Measurements from ENCODE around the gene MBNL1.

MBNL1 gene

GRCh38 chr3:152299249-152299976 lies 30.7 kb downstream of the MBNL1 start:
- no peak for DNase-seq

- no peak for DNase-seq
These were observed 31.5 kb downstream of the MBNL1 start for GRCh38 chr3:152300029-152300731.

GRCh38 chr3:152301745-152302181 lies 33.0 kb downstream of the MBNL1 start:
- no peak for DNase-seq

- DNase-seq, result no peak
These were observed 33.8 kb downstream of the MBNL1 start for GRCh38 chr3:152302521-152303021.

GRCh38 chr3:152304160-152304559 lies 35.4 kb downstream of the MBNL1 start:
- DNase-seq, result no peak

GRCh38 chr3:152305075-152305474 lies 36.3 kb downstream of the MBNL1 start:
- no peak for DNase-seq

GRCh38 chr3:152307829-152308474 lies 39.2 kb downstream of the MBNL1 start:
- DNase-seq, result no peak

GRCh38 chr3:152308475-152308844 lies 39.7 kb downstream of the MBNL1 start:
- DNase-seq, result no peak

GRCh38 chr3:152309031-152309430 lies 40.3 kb downstream of the MBNL1 start:
- no peak for DNase-seq

GRCh38 chr3:152309535-152310307 lies 41.0 kb downstream of the MBNL1 start:
- DNase-seq, result no peak

GRCh38 chr3:152313430-152313829 lies 44.7 kb downstream of the MBNL1 start:
- no peak for DNase-seq

- DNase-seq, result no peak
These were observed 45.2 kb downstream of the MBNL1 start for GRCh38 chr3:152313914-152314313.

- no peak for DNase-seq
These were observed 46.1 kb downstream of the MBNL1 start for GRCh38 chr3:152314677-152315353.

DNA sequence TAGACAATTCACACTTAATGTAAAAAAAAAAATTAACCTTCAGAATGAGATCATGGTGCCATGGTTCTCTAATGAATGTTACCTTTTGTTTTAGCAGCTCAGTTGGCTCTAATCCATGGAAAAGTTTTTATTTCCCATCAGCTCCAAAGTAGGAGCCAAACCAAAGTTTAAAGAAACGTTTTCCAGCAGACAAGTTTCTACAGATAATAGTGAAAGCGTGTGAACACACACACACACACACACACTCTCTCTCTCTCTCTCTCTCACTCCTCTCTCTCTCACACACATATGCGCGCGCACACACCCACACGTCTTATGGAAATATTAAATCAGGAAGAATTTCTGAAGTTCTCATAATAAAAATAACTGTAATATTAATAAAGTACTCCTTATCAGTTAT lies 46.9 kb downstream of the MBNL1 start:
- no peak for DNase-seq

- DNase-seq, result no peak
These were observed 47.6 kb downstream of the MBNL1 start for GRCh38 chr3:152316318-152316717.

DNA sequence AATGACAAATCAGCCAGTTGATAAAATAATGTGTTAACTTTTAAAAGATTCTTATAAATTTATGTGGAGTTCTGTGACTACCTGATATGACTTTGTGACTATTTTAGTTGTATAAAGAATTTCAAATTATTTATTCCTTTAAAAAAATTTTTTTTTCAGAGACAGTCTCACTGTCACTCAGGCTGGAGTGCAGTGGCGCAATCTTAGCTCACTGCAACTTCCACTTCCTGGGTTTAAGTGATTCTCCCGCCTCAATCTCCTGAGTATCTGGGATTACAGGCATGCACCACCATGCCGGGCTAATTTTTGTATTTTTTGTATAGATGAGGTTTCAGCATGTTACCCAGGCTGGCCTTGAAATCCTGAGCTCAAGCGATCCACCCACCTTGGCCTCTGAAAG lies 48.5 kb downstream of the MBNL1 start:
- no peak for DNase-seq

GRCh38 chr3:152317956-152318355 lies 49.2 kb downstream of the MBNL1 start:
- DNase-seq, result no peak

DNA sequence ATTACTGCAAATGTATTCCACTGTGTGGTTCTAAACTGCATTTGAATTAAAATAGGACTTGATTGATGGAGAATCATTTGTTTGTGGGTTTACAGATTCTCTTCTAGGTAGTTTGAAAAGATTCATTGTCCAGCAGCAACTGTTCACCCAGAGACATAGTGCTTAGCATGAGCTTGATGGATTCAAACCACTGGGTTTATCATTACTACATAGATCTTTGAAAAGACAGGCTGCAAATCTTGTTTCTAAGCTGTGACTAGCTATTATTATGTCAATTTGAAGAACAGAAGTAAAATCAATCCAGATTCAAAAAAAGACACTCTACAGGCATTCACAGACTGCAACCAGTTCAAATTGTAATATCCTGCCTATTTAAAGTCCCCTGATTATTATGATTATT lies 49.8 kb downstream of the MBNL1 start:
- no peak for DNase-seq

DNA sequence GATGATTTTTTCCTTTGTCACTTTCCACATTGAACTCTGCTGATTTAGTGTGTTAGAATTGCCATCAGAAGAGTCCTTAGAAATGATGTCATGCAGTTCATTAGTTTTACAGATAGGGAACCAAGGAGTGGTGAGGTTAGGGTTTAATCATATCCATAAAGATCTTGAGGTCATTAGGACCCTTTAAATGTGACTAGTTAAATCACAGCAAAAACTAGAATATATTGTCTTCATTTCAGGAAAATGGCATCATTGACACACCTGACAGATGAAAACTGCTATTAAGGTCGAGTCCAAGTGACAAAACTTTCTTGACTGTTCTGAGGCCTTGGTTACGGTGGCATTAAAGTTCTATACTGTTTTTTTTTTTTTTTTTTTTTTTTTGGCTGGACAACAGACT lies 50.5 kb downstream of the MBNL1 start:
- no peak for DNase-seq

GRCh38 chr3:152319831-152320617 lies 51.3 kb downstream of the MBNL1 start:
- DNase-seq, result no peak

- DNase-seq, result no peak
These were observed 52.6 kb downstream of the MBNL1 start for GRCh38 chr3:152321200-152321954.
